Endothelial cell of umbilical vein (primary cell): ENCODE data around the gene IRF6.

Experiments
- CTCF ChIP-seq, 2 donors: IDR thresholded peaks; 1 replicate in 1 of 2; 2 replicates in 1 of 2; pipeline ENCODE4 v1.5.1; 2011; ENCODE audit warnings: low read length in 2 of 2, mild to moderate bottlenecking in 2 of 2, moderate library complexity in 2 of 2, control low read depth in 1 of 2, inconsistent platforms in 1 of 2, low read depth in 1 of 2; ENCODE audit not compliant: insufficient read depth in 1 of 2; ENCODE audit errors: extremely low read depth in 1 of 2
- EZH2 ChIP-seq: IDR thresholded peaks from 2 replicates; pipeline ENCODE4 v1.6.1; 2012; ENCODE audit warnings: borderline replicate concordance, low read depth, mild to moderate bottlenecking, moderate library complexity, low read length, inconsistent platforms; ENCODE audit not compliant: severe bottlenecking
- JUN ChIP-seq: IDR thresholded peaks from 2 replicates; pipeline ENCODE4 v1.6.1; 2011; ENCODE audit warnings: borderline replicate concordance, low read depth; ENCODE audit not compliant: insufficient read length, insufficient read depth
- MAX ChIP-seq: IDR thresholded peaks from 2 replicates; pipeline ENCODE4 v1.6.1; 2011; ENCODE audit not compliant: insufficient read depth, insufficient read length
- MYC ChIP-seq: IDR thresholded peaks from one replicate; pipeline ENCODE4 v1.6.1; 2011; ENCODE audit warnings: mild to moderate bottlenecking, low read depth, low read length
- POLR2A ChIP-seq: IDR thresholded peaks from 2 replicates; pipeline ENCODE4 v1.6.1; 2012; ENCODE audit warnings: low read depth, mild to moderate bottlenecking, control low read depth, low read length
- POLR2AphosphoS5 ChIP-seq: IDR thresholded peaks from 2 replicates; pipeline ENCODE4 v1.6.1; 2012; ENCODE audit warnings: low read depth, mild to moderate bottlenecking, control low read depth, low read length, moderate library complexity; ENCODE audit not compliant: insufficient read depth

DNA sequence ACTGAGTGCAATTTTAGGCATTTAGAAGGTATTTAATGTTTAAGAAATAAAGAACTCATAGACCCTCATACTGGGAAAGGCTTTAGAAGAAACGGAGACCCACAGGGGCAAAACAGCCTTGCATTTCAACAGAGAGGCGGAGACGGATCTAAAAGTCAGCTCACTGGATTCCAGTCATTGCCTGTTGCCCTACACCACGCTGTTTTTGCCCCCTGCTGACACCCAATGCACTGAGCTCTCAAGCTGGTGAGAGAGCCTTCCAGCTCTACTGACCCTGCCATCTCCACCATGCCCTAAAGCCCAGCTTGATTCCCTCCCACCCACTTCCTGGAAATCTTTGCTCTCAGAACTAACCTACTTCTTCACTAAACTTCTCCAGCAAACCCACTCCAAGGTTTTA is 57.3 kb downstream of the IRF6 start:
- TF ChIP-seq EZH2 (no peak), CTCF (IDR thresholded peaks at IDR 0.05; ENCODE audit: extremely low read depth in 1 of 2, insufficient read depth in 1 of 2, low read depth in 1 of 2, low read length in 2 of 2) (no peak), POLR2A (no peak), POLR2AphosphoS5 (no peak), JUN (no peak), MAX (no peak), MYC (no peak)
